ENCODE data around the gene IER5. TPM values are rescaled to one million over a fixed set of nuclear protein-coding genes. Genes with fewer than 3 reads are reported as not detected.
"Not testable (repeated sequence)": the region's sequence is repeated elsewhere in the genome, so short reads cannot be mapped to it uniquely, and the experiment has no call there.

Gene IER5
- total RNA-seq, 2 donors from 2014 or later, result 10.3 to 14.3 TPM

GRCh38 chr1:181114574-181115367 lies 26.3 kb downstream of the IER5 start:
- Histone ChIP-seq H3K4me3 (no peak overlapping the region), H3K4me1 (replicated peaks) (no peaks in the 10 kb centered on the region), H3K27me3 (replicated peaks; ENCODE audit: insufficient read depth) (no peaks in the 10 kb centered on the region), H3K9me3 (no peaks in the 10 kb centered on the region), H3K27ac (no peak overlapping the region), H3K36me3 (no peaks in the 10 kb centered on the region)
- WGBS, result 77% methylated on average over 11 of the region's 11 CpGs
- TF ChIP-seq POLR2AphosphoS5 (IDR thresholded peaks at IDR 0.05) (no peak), CTCF (IDR thresholded peaks at IDR 0.05) (no peak), POLR2A (IDR thresholded peaks at IDR 0.05) (no peak)
- intact Hi-C loops (cut with DNase I), result no loop called here
- no peak for DNase-seq (ENCODE audit: low spot score)

GRCh38 chr1:181115368-181115684 lies 26.8 kb downstream of the IER5 start:
- intact Hi-C loops (cut with DNase I), result no loop called here
- no peak for DNase-seq (ENCODE audit: low spot score)
- no peaks in the 10 kb centered on the region for H3K4me1 ChIP-seq (replicated peaks)
- no peaks in the 10 kb centered on the region for H3K27me3 ChIP-seq (replicated peaks; ENCODE audit: insufficient read depth)
- H3K4me3 ChIP-seq, result no peak overlapping the region
- TF ChIP-seq CTCF (IDR thresholded peaks at IDR 0.05), result no peak
- H3K36me3 ChIP-seq, result no peaks in the 10 kb centered on the region
- H3K27ac ChIP-seq, result no peak overlapping the region
- WGBS, result 100% methylated on average over 3 of the region's 3 CpGs
- H3K9me3 ChIP-seq, result no peaks in the 10 kb centered on the region

GRCh38 chr1:181115971-181116370 lies 27.5 kb downstream of the IER5 start:
- H3K4me3 ChIP-seq; H3K27me3 ChIP-seq (replicated peaks; ENCODE audit: insufficient read depth); intact Hi-C loops (cut with DNase I); H3K27ac ChIP-seq; DNase-seq (ENCODE audit: low spot score); H3K9me3 ChIP-seq; H3K36me3 ChIP-seq; H3K4me1 ChIP-seq (replicated peaks): not testable (repeated sequence)
- 96% methylated on average over 9 of the region's 9 CpGs for WGBS

- Histone ChIP-seq H3K4me3 (no peak overlapping the region), H3K27ac (no peak overlapping the region), H3K27me3 (replicated peaks; ENCODE audit: insufficient read depth) (no peaks in the 10 kb centered on the region), H3K9me3 (no peaks in the 10 kb centered on the region), H3K36me3 (no peaks in the 10 kb centered on the region), H3K4me1 (replicated peaks) (no peaks in the 10 kb centered on the region)
- TF ChIP-seq POLR2A (IDR thresholded peaks at IDR 0.05) (no peak), CTCF (IDR thresholded peaks at IDR 0.05) (no peak), POLR2AphosphoS5 (IDR thresholded peaks at IDR 0.05) (no peak)
- intact Hi-C loops (cut with DNase I), result no loop called here
- 72% methylated on average over 3 of the region's 3 CpGs for WGBS
- no peak for DNase-seq (ENCODE audit: low spot score)
Measured at GRCh38 chr1:181116819-181117390, 28.4 kb downstream of the IER5 start.

- DNase-seq (ENCODE audit: low spot score), result no peak
- H3K36me3 ChIP-seq, result no peaks in the 10 kb centered on the region
- H3K27ac ChIP-seq, result no peak overlapping the region
- no peaks in the 10 kb centered on the region for H3K9me3 ChIP-seq
- H3K4me3 ChIP-seq, result no peak overlapping the region
- H3K4me1 ChIP-seq (replicated peaks), result no peaks in the 10 kb centered on the region
- WGBS, result 48% methylated on average over 9 of the region's 9 CpGs
- intact Hi-C loops (cut with DNase I), result no loop called here
- no peaks in the 10 kb centered on the region for H3K27me3 ChIP-seq (replicated peaks; ENCODE audit: insufficient read depth)
- TF ChIP-seq POLR2AphosphoS5 (IDR thresholded peaks at IDR 0.05) (no peak), POLR2A (IDR thresholded peaks at IDR 0.05) (no peak), CTCF (IDR thresholded peaks at IDR 0.05) (no peak)
Measured at GRCh38 chr1:181117648-181118449, 29.3 kb downstream of the IER5 start.
